Astrocyte of the spinal cord (primary cell): ENCODE results near the gene FOXO6.

Experiments
- DNase-seq: peaks from one replicate; pipeline ENCODE4 v3.0.0; 2011; ENCODE audit warnings: low read depth, low spot score
- H3K4me3 ChIP-seq: 2 replicates; pipeline ENCODE4 v1.5.1; 2011; ENCODE audit warnings: low read depth, mild to moderate bottlenecking, low read length, moderate library complexity
- CTCF ChIP-seq: IDR thresholded peaks from 2 replicates; pipeline ENCODE4 v1.5.1; 2012; ENCODE audit warnings: low read depth, mild to moderate bottlenecking, low read length, inconsistent platforms
- in situ Hi-C: cut with HindIII; loops from 2 replicates; pipeline ENCODE4 v1.10.0; 2017; ENCODE audit warnings: low sequenced_read_pairs

The FOXO6 gene

GRCh38 chr1:41357451-41358101, 3.7 kb upstream of the FOXO6 start:
- no peak for TF ChIP-seq CTCF
- DNase-seq: no peak

DNA sequence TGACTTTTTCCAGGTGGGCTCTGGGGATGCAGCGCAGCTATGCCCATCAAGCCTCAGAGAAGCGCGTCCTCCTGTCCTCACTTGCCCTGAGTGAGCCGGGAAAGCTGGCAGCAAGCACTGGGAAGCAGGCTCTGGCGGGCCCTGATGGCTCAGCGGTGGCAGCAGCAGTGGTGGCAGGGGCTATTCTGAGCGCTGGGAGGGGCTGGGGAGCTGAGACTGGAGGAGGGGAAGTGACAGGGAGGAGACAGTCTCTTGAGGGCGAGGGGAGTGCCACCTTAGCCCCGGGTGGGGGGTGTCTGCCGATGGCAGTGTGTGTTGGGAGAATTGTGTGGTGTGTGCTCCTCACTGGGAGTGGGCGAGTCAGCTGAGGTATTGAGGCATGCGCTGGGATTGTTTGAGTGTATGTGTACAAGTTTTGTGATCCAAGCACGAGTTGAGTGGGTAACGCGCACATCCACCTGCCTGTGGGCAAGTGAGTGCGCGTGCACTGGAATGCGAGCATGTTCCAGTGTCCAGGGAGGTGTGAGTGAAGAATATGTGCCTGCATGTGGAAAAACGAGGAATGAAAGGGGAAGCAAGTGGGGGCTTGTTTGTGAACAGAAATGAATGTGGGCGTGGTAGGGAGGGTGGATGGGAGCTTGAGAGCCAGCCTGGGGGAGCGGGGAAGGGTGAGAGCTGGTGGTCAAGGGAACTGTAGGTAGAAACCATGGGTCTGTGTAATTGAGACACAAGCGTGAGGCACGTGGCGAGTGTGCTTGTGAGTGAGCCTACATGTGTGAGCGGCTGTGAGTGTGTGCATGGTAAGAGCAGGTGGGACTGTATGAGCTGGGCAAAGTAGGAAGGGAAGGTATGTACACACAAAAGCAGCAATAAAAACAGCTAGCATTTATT, 2.9 kb upstream of the FOXO6 start:
- no peak overlapping the region for H3K4me3 ChIP-seq
- DNase-seq: no peak
- TF ChIP-seq CTCF: no peak
- in situ Hi-C loops: no loop called here

More at GRCh38 chr1:41357451-41358101, 3.7 kb upstream of the FOXO6 start:
- H3K4me3 ChIP-seq: no peak overlapping the region
- in situ Hi-C loops: no loop called here

GRCh38 chr1:41359211-41360073, 1.8 kb upstream of the FOXO6 start:
- DNase-seq: peak; percentile 46
- no peak for TF ChIP-seq CTCF
- in situ Hi-C loops: no loop called here
- no peak overlapping the region for H3K4me3 ChIP-seq

DNA sequence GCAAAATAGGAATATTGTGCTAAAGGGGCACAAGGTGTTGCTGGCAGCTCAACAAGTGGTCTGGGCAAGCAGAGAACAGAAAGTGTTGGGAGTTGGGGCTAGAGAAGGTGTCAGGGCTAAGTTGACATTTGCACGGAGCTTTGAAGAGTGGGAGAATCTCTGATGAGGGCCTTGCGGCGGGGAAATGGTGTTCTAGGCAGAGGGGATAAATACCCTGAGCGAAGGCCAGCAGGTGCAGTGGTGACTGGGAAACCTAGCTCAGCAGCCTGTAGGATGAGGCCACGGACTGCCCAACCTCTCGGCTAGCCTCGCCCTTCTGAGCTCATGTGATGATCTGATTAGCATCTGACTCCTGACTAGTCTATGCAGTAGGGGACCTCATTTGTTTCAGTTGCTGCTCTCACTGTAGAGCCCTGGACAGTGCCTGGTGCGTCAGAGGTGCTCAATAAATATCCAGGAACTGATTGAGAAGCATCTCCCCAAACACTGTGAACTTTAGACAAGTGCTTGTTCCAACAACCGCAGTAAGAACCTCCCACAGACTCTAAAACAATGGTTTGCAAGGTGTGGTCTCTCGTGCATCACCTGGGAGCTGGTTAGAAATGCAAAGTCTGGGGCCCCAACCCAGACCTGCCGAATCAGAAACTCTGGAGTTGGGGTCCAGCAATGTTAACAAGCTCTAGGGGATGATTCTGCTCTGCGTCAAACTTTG, 1.0 kb upstream of the FOXO6 start:
- in situ Hi-C loops: no loop called here
- DNase-seq: no peak
- H3K4me3 ChIP-seq: no peak overlapping the region
- TF ChIP-seq CTCF: no peak

DNA sequence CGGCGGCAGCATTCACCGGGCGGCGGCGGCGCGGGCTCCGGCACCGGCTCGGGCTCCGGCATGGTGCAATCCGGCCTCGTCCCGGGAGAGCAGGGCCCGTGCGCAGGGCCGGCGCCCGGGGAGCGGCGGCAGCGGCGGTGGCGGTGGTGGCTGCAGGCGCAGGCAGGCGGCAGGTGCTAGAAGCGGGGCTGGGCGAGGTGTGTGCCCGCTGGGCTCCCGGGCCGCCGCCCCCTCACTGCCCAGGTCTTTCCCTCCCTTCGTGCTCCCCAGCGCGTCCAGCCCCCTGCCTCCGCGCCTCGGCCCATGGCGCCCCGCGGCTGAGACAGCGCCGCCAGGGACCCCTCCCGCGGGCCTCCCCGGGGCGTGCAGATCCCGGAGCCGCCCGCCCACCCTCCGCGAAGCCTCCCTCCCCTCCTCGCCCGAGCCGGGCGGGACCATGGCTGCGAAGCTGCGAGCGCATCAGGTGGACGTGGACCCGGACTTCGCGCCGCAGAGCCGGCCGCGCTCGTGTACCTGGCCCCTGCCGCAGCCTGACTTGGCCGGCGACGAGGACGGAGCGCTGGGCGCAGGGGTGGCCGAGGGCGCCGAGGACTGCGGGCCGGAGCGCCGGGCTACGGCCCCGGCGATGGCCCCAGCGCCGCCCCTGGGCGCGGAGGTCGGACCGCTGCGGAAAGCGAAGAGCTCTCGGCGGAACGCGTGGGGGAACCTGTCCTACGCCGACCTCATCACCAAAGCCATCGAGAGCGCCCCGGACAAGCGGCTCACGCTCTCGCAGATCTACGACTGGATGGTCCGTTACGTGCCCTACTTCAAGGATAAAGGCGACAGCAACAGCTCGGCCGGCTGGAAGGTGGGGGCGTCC, 492 bp downstream of the FOXO6 start:
- no peak for DNase-seq
- TF ChIP-seq CTCF: no peak
- in situ Hi-C loops: no loop called here
- peak overlapping the region; percentile 2 for H3K4me3 ChIP-seq
